LoVo (cell line): ENCODE results near the gene RASAL1.

Experiments
- DNase-seq: peaks from one replicate; pipeline ENCODE4 v3.0.0-alpha.2; 2016; ENCODE audit warnings: low spot score

RASAL1 gene

DNA sequence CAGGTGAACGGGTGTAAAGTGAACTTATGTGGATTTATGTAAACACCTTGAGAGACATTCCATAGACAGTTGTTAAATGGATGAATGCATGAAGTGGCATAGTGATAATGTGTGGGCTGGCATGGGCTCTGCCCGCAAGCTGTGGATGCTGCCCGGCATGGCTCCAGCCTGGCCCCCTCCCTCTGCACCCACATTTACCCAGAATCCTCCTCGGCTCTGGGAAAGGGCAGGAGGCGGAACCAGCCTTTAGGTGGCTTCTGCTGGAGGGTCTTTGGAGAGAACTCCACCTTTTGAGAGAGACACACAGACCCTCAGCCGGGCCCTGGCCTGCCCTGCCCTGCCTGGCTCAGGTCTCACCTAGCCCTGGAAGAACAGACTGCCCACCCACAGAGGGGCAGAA is 18.7 kb downstream of the RASAL1 start:
- no peak for DNase-seq

DNA sequence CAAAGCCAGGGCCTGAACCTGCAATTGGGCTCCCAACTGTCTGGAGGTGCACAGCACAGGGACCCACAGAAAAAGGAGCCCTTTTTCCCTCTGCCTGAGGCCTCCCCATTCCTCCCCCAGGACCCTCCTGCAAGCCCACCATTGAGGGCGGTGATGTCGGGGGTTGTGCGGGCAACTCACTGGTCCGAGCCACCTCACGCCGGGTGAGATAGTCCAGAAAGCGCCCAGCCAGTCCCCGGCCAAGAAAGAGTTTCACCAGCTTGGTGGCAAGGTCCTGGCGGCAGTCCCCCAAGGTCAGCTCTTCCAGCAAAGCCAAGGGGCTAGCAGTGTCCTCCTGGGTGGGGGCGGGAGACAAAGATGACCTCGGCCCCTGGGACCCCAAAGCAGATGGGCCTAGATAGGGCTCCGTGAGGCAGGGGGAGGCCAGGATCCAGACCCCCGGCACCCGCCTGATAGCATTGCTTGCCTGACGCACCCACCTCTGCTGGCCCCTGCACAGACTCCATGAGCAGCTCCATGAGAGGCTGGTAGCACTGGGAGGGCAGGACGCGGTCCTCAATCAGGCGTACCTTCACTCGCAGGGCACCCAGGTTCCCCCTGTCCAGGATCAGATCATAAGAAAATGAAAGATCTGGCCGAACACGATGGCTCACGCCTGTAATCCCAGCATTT is 20.0 kb downstream of the RASAL1 start:
- DNase-seq: no peak

DNA sequence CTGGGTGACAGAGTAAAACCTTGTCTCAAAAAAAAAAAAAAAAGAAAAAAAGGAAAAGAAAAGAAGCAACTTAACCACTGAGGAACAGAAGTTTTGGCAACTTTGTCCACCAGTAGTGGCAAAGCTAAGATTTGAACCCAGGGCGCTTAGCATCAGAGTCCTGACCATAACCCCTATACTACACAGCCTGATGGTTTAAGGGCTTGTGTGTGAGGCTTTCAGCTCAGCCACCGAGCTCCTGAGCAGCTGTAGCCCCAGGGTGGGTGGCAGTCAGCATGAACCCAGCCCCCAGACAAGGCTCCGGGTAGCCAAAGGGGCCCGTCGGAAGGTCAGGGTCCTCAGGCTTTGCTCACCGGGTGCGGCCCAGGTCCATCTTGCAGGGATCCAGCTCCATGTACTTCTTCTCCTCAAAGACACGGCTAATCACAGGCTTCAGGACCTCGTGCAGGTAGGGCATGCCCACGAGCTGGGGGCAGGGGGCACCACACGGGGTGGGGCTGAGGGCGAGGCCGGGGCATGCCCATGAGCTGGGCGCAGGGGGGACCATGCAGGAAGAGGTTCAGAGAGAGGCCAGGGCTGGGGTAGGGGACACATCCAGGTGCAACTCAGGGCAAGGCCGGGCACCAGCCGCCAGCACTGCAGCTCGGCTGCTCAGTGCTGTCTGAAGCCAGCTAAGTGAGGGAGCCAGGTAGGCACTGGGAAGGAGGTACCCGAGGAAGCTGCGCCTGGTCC is 20.9 kb downstream of the RASAL1 start:
- DNase-seq: no peak

DNA sequence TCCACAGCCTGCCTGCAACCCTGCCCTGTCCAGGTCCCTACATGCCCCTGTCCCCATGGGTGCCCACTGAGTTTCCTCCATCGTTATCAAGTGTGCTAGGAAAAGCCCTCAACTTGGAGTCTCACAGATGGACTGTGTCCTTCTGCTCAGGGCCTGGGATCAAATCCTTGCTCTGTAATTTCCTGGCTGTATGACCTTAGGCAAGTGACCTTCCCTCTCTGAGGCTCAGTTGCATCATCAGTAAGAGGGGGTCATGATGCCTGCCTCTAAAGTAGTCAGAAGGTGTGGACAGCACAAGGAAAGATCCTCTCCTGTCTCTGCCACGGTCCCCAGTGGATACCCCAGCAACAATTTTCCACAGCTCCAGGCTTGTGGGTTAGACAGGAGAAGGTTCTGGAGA is 22.2 kb downstream of the RASAL1 start:
- no peak for DNase-seq

DNA sequence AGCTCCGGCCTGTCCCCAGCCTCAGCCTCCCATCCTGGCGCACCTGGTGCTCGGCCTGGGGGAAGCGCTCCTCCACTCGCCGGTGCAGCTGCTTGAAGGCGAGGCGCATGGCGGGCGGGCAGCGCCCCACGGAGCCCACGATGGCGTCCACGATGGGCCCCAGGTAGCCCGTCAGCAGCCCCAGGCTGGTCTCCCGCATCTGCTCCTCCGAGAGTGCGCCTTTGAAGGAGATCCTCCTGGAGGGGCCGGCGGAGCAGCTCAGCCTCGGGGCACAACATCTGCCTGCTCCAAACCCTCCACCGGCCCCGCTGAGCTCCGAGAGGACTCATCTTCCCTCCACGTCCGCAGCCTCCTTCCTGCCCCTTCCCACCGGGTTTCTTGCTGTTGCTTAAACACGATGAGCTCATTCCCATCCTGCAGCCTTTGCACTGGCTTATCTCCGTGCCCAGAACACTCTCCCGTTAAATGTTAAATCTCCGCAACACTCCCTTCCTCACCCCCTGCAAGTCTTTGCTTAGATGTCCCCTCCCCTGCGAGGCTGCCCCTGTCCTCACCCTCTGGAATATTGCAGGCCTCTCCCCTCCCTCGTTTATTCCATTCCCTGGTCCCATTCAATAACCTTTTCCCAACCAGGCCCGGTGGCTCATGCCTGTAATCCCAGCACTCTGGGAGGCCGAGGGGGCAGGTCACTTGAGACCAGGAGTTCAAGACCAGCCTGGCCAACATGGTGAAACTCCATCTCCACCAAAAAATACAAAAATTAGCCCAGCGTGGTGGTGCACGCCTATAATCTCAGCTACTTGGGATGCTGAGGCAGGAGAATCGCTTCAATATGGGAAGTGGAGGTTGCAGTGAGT is 23.3 kb downstream of the RASAL1 start:
- DNase-seq: no peak

DNA sequence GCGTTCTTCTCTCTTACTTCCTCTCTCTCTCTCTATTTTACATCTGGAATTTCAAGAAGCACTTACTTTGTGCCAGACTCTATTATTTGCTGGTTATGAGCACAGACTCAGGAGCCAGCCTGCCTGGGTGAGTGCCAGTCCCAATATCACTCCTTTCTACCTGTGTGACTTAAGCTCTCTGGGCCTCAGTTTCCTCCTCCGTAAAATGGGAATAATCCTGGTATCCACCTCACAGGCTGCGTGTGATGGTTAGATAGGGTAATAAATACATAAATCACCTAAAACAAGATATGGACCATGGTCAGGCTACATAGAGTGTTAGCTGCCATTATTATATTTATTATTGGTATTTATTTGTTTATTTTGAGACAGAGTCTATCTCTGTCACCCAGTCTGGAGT is 24.3 kb downstream of the RASAL1 start:
- no peak for DNase-seq

DNA sequence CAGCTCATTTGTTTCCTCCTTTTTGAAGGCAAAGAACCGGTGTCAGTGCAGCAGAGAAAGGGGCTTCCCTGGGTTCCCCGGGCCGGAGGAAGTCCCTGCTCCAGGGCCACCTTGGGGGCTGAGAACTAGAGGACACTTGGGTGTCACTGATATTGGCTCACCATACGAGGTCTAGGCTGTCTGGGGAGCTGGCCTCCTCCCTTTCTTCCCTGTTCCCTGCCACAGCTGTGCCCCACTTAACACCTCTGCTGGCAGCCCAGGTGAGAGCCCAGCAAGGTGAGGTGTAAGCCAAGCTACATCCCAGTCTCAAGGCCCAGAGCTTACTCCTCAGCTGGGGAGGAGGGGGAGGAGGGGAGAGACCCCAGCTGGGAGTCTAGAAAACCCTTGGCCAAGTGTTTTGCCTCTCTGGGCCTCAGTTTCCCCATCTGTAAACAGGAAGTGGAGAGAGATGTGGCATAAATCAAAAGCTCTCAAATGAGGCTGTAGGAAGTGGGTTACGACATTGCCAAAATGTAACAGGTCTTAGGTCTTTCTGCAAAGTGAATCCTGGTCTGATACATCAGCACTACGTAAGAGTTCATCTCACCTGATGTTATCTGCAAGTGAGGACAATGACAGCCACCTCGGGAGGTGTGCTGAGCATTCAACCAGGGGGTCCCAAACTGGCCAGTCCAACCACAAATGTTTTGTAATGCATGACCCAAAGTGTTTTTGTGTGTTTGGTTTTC is 25.5 kb downstream of the RASAL1 start:
- no peak for DNase-seq

- no peak for DNase-seq
These were observed 26.2 kb downstream of the RASAL1 start for GRCh38 chr12:113109360-113109759.

GRCh38 chr12:113108308-113108707 is 27.3 kb downstream of the RASAL1 start:
- DNase-seq: no peak

GRCh38 chr12:113106361-113106760 is 29.2 kb downstream of the RASAL1 start:
- no peak for DNase-seq

DNA sequence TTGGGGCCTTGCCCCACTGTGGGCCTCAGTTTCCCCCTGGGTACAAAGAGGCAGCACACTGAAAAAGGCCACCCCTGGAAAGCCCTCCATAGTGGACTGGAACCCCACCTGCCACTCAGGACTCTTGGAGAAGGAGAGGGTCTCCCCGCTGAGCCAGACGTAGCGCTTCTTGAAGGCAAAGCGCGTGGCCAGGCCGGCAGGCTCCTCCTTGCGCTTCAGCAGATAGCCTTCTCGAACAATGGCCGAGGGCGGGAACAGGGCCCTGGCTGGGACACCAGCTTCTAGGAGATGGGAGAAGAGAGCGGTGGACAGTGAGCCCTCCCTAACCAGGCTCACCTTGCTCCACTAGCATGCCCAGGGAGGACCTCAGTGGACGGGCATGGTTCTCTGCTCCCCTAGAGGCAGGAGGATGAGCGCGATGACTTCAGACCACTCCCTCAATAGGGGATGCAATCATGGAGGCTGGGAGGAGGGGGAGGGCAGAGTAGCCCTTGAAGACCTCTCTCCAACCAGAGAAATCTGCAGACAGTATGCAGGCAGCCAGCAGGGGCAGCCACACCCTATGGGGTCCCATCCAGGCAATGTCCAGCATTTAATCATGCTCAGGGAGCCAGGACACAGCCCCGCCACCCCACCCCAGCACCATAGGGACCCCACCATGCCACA is 29.8 kb downstream of the RASAL1 start:
- DNase-seq: no peak

DNA sequence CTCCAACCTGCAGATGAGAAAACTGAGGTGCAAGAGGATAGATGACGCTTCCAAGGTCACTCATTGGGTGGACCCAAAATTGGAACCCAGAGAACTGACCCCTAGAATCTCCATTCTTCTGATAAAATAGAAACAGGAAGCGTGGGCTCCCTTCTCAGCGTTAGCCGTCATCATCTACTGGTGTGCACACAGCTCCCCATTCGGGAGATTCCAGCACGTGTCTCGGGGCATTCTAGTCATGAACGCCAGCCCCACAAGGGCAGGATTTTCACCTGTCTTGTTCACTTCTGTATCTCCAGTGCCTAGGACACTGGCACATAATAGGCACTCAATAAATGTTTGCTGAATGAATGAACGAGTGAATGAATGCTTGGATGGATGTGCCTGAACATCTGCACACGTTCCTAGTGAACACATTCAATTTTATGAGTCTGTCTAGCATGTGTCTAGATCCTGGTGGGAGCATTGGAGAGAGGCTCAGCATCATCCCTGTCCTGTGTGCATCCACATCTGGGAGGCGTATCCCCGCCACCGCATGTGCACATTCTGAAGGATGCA is 30.5 kb downstream of the RASAL1 start:
- no peak for DNase-seq

DNA sequence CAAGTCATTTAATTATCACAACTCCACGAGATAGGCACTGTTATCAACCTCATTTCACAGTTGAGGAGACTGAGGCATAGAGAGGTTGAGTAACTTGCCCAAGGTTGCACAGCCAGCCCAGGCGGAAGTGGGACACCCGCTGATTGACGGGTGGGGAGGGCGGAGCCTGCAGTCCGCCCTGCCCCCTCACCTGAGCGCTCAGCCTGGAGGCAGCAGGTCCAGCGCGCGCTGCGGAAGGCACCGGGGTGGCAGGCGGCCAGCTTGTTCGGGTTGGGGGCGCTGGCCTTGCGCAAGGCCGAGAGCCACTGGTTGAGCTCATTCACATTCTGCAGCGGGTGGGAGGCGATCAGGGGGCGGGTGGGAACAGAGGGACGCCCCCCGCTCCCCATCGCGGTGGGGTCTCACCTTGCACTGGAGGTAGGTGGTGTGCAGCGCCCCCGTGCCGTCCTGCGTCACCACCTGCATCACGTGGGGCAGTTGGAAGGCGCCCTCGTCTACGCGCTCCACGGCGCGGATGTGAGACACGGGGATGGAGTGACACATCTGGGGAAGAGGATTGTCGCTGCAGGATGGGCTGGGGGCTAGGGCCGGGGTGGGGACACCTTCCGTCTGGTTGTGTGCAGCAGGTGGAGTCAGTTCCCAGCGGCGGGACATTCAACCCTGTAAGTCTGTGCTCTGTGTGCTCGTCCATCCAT is 31.7 kb downstream of the RASAL1 start:
- no peak for DNase-seq

DNA sequence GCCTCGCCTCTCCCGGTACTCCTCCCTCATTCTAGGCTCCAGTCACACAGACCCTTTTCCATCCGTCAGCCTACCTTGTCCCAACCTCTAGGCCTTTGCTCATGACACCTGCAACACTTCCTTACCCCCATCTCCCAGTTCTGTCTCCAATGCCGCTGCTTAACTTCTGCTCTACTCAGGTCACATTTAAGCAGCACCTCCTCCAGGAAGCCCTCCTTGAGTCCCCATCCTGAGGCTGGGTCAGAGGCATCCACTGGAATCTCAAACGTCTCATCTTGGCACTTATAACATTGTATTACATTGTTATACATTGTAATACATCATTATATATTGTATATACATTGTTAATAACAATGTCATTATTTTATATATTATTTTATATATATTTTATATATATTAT is 32.8 kb downstream of the RASAL1 start:
- DNase-seq: no peak

DNA sequence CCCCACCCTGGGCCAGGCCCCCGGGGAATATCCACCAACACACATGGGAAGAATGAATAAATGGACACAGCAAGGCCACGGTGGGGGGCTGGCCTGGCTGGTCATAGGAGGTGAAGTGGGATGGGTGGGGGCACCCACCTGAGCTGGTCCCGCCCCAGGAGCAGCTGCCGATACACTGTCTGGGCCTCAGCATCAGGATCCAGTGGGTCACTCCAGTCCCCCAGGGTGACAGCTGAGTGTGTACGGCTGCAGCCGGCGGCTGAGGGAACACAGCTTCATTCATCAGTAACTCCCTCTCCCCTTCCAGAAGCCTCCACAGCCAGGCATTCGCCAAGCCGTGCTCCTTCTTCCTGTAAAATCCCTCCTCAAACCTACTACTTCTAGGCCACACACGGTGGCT is 33.8 kb downstream of the RASAL1 start:
- DNase-seq: no peak

DNA sequence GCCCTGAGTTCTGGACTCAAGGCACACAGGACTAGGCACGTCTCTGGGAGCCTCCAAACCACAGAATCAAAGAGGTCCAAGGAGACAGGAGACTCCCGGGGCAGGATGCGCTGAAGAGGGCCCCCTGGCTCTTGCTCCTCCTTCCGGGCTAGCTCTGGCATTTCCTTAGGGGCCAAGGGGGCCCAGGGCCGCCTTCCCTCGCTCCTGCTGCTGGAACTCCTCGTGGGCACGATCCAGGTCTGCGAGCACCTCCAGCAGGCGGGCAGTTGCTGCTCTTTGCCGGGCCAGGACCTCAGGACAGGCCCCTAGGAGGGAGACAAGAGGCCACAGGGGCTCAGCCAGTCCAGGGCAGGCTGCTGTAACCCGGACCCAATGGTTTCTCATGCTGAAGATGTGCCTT is 35.8 kb downstream of the RASAL1 start:
- DNase-seq: no peak

DNA sequence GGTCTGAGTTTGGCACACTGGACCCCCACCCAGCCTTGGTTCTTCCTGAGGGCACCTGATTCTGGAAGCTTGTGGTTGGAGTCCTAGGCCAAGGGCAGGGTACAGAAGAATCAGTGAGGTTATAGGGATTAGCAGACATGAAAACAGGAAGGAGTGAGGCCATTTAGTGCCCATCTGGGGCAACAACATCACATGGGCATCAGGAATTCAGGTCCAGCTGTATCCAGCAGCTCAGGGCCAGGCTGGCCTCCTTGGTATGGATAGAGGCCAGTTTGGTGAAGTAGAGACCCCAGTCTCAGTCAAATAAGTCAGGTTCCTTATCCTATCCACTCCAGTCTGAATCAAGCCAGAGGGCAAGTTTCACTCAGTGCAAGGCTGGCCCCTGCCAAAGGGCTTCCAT is 36.2 kb downstream of the RASAL1 start:
- no peak for DNase-seq

DNA sequence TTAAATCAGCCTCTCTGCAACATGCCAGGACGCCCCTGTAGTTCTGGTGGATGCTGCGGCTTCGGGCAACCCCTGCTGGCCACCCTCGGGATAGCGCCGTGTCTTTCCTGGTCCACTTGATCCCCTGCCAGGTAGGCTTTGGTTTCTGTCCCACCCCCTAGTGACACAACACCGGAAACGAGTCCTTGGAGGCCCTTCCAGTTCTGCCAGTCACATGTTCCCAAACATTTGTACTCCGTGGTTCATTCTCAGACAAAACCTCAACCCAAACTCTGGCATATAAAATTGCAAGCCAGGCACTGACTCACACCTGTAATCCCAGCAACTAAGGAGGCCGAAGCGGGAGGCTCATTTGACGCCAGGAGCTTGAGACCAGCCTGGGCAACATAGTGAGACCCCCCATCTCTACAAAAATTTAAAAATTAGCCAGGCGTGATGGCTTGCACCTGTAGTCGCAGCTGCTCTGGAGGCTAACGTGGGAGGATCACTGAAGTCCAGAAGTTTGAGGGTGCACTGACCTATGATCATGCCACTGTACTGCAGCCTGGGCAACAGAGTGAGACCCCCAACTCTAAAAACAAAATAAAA is 37.0 kb downstream of the RASAL1 start:
- DNase-seq: peak; percentile 89

- no peak for DNase-seq
These were observed 37.7 kb downstream of the RASAL1 start for GRCh38 chr12:113097716-113098440.
